Stimulated activated naive CD8-positive, alpha-beta T cell treated with anti-CD3 and anti-CD28 coated beads, Interleukin-15, Interleukin-2, amounts not matched to agents 100 U/mL and 50 U/mL, for 24 hours (primary cell): ENCODE results near the gene PRDM5.
"Not testable (repeated sequence)": the region's sequence is repeated elsewhere in the genome, so short reads cannot be mapped to it uniquely, and the experiment has no call there.

Source experiments
- ATAC-seq: fragments of 150-1000 bp; cut with Tn5 transposase; one replicate; pipeline ENCODE4 v1.10.0; 2021
- DNase-seq: peaks from one replicate; pipeline ENCODE4 v3.0.0; 2021

The PRDM5 gene

DNA sequence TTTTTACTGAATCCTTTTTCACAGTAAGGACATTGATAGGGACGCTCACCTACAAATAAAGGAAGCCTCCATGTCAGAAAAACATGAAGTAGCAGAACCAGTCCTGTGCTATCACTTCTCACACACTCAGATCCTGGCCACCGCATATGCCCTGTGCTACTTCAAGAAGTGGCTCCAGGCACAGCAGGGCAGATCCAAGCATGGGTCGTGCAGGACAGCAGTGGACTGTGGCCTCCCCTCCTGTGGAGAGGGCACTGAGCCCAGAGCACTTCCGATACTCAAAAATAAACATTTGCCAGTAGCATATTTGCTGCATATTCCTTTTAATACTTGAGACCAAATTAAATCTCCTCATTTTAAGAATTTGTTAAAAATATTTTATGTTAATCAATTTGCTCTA, 167.9 kb downstream of the PRDM5 start:
- DNase-seq (no peak), ATAC-seq (no peak)

DNA sequence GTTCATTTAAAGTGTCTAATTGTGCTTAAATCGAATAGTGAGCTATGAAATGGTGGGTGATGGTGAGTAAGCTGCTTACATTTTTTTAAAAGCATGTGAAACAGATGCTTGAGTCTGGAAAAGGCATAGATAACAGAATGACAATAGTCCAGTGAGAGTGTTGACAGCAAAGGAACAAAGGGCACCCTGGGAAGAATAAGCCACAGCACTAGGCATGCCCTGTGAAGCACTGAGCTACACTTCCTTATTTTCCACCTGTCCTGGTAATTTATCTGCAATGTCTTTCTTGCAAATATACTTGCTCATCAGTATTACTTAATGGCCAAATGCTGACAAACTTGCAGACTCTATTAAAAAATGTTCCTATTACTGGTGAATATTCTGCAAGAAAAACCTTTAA, 168.7 kb downstream of the PRDM5 start:
- ATAC-seq = no peak

DNA sequence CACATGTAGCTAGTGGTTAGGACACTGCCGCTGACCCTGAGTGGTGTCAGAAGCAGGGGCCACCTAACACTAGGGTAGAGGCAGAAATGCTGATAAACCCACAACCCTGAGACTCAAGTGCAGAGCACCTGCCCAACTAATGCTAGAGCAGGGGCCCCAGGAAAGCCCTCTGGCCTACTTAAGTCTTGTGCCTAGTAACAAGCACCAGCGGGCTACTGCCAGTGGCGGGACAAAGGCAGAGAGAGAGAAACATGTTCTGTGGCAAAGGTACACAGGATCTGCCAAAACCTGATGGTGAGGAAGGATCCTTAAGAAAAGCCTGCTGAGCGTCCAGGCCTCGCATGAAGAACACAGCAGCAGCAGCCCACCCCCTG, 172.4 kb downstream of the PRDM5 start:
- no peak for DNase-seq
- ATAC-seq = no peak

More for the DNA sequence above, 168.7 kb downstream of the PRDM5 start:
- DNase-seq = no peak

GRCh38 chr4:120749445-120750151, 172.9 kb downstream of the PRDM5 start:
- peak; percentile 32 for ATAC-seq

GRCh38 chr4:120741636-120742035, 180.9 kb downstream of the PRDM5 start:
- ATAC-seq, DNase-seq: not testable (repeated sequence)

More at GRCh38 chr4:120749445-120750151, 172.9 kb downstream of the PRDM5 start:
- no peak for DNase-seq

- ATAC-seq = no peak
- DNase-seq = no peak
These were observed 186.2 kb downstream of the PRDM5 start for GRCh38 chr4:120736312-120736711.

DNA sequence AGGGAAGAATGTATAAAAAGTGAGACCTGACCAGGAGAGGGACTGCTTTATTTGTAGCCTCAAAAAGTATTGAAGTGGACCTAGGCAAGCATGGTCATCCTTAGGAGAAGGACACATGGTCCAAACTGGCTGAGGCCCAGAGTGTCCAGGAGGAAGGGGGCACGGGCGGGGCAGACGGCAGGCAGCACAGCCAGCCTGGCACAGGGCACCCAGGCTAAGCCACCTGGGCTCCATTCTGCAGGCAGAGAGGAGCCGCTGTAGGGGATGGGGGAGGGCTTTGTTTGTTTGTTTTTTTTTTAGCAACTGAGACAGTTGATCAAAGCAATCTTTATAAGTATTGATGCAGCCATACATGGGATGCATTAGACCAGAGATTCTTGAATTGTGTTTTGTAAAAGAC, 188.6 kb downstream of the PRDM5 start:
- ATAC-seq = no peak
- DNase-seq = no peak

DNA sequence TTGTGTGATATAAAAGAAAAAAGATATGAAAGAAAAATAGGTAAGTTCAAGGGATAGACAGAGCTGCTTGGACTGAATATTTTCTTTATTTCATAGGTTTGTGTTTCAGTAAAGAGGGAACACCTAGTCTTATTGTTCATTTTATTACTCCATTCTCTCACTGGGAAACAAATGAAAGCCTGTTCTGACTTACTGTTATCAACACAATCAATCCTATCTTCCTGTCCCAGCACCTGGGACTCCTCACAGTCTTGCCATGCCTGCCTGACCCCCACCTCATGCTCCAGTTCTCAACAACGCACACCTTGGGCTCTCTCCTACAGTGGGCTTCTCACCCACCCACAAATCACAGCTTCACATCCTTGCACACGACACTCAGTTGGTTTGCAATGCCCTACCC, 189.5 kb downstream of the PRDM5 start:
- no peak for DNase-seq
- ATAC-seq = no peak

DNA sequence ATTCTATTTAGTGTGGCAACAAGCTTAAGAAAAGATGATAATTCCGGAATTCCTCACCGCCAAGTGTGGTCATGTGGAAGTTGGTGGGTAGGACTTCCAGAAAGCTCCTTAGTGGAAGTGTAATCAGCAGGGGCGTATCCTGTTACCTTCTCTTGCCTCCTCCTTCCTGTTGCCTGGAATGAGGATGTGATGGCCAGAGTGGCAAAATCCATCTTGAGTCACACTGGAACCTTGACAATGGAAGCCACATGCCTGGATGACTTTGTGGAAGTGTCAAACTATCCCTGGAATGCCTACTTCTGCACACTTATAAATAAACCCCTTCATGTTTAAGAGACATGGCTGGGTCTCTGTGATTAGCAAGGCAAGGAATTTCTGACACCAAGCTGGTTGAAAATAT, 191.0 kb downstream of the PRDM5 start:
- DNase-seq (no peak), ATAC-seq (no peak)

DNA sequence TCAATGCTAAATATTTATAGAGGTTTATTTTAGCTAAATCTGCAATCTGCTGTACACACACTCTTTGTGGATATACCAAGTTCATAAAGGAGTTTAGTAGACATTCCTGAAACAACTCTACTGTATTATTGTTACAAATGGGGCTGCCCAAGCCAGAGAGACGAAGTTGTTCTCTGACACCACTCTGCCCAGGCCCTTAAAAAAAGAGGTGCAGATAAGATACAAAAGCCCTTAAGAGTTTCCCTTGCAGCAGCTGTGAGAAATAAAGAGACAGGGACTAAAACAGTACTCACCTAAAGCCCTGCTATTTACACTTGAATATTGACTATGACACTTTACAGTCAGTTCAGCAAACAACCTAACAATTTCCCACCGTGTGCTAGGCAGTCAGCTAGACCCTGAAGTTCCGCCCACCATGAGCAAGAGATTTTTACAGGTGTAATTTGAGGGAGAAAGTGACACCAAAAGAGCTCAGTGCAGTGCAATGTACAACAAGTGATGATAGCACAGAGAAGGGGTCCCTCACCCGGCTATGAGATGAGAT, 191.7 kb downstream of the PRDM5 start:
- ATAC-seq = no peak
- DNase-seq = no peak

DNA sequence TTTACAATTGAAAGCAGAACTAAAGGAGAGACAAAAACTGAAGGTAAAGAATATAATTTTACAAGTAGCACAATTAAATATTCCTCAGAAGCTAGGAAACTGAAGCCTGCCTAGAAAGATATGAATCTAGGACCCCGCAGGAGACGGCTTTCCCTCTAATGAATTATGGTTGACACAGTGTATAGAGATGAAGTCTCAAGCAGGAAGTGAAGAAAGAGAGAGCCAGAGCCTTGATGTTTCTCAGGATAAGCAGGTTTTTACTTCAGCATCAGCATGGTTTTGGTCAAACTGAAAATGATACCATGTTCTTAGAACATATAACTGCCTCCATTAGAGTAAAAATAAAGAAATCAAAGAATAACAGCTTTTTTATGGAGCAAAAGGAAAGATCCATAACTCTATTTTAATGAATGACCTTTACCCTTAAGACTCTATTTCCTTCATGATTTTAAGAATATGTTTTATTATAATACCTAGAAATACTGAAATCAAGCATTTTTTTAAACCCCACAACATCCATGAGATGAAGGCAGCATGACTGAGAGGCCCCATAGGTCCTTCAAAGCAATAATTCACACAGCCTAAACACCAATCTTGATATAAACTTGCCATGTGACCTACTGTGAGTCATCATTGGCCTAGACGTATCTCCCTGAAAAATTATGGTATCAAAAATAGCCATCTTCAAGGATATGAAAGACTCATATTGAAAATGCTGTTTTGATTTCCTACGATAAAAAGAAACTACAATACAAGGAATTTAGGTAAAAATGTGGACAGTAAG, 193.4 kb downstream of the PRDM5 start:
- DNase-seq = no peak
- no peak for ATAC-seq

DNA sequence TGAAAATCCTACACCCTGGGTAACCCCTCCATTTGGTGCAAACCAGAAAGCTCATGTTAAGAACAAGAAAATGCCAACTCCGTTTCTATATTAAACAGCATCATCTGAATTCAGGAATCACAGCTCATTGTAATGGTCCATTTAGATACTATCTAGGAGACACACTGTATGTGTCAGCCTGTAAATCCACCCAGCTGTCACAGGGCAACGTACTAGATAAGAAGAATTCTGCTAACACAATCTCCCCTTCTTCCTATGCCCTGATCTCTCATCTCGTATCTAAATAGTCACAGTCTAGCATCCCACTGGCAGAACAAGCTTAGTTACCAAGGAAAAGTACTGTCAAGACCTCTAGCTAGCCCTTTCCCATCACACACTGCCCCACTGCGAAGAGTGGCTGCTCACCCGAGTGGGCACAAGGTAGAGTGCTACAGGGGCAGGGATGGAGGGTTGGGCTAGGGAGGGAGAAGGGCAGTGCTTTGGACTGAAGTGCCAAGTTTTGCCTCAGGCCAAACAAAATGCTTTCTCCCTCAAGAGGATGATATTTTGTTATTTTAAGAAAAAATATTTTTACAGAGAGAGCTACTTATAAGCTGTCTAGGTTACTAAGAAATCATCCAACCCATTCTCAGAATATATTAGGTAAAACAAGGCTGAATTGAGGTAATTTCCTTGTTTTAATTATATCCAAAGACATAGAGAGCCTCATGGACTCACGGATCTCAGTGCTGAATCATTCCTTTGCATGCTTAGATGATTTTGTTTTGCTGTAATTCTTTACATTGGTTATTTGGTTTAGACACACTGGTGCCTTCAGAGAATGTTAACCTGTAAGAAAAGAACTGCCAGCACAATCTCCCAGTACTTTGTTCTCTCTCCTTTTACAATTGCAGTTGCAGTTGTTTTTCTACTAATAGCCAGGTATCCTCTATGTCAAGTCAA, 196.6 kb downstream of the PRDM5 start:
- no peak for ATAC-seq
- DNase-seq = no peak

DNA sequence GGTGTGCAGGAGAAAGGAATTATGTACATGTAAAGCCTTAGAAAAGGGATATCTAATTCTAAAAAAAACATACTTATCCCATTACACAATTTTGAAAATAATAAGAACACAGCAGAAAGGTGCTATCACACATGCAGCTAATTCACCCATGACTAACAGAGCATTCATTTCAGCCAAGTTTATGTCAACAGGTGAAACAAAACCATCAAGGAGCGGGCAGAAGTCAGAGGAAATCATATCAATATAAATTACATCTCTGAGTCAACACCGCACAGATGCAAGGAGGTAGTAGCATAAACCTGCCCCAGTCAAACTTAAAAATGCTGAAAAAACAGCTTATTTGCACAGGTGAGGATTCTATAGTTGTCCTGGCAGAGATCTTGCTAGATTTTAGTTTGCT, 197.9 kb downstream of the PRDM5 start:
- ATAC-seq = no peak
- no peak for DNase-seq

DNA sequence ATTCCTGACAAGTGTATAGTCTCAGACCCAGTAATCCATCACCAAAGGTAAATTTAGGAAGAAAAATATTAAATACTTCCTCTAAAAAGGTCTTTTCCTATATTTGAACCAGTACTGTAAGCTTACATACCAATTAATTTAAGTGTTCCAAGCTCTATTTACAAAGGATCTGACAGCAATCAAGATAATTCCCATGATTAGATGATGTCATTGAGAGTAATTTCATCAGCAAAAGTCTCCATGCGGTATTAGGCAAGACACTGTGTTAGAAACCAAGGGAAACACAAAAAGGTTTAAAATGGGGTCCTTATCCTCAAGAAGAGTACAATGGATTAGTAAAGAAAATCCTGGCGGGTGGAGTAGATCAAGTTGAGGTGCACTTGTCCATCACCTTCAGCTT, 198.5 kb downstream of the PRDM5 start:
- no peak for ATAC-seq
- DNase-seq = no peak

DNA sequence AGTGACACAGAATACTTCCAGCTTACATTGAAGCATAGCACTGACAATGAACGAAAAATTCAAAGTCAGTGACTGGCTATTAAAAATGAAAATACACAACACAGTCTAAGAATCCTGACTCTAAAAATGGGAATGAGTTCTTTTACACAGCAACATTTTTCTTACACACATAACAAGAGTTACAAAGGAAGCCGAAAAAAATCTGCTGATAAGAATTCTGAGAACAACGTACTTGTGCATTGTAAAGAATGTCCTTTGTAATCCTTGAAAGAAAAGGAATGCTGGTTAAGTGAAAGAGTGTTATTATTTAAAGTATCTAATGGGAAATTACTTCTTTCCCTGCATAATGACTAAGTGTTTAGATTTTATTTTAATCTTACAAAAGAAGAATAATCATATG, 199.4 kb downstream of the PRDM5 start:
- ATAC-seq = no peak
- DNase-seq = no peak

GRCh38 chr4:120722655-120723054, 199.9 kb downstream of the PRDM5 start:
- ATAC-seq = no peak
- no peak for DNase-seq

- DNase-seq = no peak
- no peak for ATAC-seq
These were observed 202.1 kb downstream of the PRDM5 start for GRCh38 chr4:120720354-120720934.

DNA sequence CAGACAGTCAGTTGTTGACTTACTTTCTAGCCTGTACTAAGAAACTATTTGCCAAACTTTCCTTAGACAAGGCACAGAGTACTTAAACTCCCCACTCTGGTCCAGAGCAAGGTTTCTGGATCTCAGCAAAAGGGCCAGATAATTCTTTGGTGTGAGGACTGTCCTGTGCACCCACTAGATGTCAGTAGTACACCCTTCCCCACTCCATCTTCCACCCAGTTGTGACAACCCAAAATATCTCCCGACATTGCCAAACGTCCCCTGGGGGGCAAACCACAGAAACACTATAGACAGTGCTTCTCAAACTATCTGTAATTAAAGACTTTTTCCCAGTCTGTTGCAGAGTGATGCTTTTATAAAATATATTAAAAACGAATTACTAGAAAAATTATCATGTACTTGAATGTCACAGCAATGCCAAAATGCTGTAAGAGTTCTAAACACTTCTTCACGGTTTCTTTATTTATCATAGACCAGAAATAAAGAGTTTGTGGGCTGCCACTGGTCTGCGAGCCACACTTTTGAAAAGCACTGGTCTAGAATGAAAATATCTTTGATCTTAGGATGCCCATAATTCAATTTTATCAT, 203.5 kb downstream of the PRDM5 start:
- peak; percentile 63 for ATAC-seq
- DNase-seq = peak; percentile 7

DNA sequence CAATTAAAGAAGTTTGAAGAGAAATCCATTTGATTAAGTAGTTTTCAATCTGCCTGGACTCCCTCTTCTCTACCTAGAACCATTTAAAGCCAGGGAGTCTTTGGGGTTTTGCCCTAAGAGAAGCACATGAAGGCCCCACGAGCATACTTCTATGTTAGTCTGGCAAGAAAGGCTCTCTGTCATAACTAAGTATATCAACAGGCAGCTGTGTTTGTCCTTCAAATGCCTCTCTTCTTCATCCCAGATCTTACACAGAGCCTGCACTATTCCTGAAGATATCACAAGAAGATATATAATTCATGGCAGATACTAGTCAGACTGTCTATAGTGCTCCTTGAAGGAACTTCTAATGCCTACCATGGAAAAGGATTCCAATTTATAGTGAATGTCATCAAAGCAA, 206.2 kb downstream of the PRDM5 start:
- DNase-seq (no peak), ATAC-seq (no peak)

DNA sequence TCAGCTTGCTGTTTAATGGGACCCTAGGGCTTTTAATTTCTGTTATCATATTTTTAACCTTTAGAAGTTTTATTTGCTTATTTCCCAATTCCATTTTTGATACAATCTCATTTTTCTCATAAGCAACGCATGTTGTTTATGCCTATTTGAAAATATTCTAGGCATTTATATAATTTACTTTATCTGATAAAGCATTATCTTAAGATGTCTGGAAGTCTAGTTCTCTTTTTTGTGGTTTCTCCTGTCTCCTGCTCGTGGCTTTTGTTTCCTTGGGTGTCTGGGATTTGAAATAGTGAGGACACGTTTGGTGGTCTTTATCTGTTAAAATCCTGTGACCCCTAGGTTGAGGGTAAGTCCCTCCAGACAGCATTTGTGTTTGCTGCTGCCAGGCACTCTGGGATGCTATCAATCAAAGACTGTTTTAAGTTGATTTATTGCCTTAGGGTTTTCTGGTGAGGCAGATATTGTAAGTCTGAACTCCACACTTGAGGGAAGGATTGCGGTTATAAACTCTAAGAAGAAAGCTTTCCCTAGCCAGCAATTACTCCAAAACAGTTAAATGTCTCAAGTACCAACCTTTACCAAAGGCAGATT, 208.0 kb downstream of the PRDM5 start:
- no peak for ATAC-seq
- no peak for DNase-seq

DNA sequence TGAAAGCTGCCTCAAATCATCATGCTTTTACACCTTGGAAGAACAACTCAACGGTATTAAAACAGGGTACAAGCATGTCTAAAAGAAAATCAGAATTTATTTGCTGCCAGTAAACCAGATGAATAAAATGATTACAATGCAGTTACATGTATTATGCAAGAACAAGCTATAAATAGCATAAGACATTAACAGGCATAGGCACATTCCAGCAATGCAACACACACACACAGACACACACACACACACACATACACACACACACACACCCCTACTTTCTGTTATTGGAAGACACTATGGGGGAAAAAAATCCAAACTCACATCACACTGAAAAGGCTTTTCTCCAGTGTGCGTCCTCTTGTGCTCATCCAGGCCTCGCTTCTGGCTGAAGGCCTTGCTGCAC, 212.5 kb downstream of the PRDM5 start:
- DNase-seq (no peak), ATAC-seq (no peak)
